Measurements from ENCODE around the gene RAP1A.
"Not testable (repeated sequence)": the region's sequence is repeated elsewhere in the genome, so short reads cannot be mapped to it uniquely, and the experiment has no call there.

Gene RAP1A

DNA sequence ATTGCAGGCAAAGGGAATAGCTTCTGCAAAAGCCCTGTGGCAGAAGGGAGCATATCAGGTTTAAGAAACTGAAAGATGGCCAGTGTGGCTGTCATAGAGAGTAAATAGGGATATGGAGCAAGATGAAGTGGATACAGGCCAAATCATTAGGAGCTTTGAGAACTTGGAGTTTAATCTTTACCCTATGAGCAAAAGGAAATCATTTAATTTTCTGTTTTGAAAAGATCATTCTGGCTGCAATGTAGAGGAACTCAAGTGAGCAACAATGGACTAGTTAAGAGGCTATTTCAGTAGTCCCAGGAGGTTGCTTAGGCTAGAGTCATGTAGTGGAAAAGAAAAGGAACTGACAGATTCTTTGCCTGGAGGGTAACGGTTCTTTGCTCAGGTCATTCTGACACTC lies 47.2 kb downstream of the RAP1A start:
- peak; percentile 1 for DNase-seq (ENCODE audit: low spot score)

DNA sequence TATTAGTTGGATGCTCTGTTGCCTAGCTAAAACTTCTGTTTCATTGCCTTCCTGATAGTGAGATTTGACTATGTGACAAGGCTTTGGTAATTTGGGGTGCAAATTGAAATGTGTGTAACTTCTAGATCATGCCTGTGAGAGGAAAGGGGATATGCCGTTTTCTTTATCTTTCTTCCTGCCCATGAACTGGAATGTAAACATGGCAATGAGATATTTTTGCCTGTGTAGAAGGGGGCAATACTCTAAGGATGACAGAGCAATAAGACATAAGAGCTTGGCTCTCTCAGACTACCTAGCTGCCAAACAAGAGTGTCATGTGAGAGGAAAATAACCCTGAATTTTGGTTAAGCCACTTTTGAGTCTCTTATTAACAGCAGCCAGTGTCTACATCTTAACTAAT lies 49.7 kb downstream of the RAP1A start:
- no peak for DNase-seq (ENCODE audit: low spot score)

- DNase-seq (ENCODE audit: low spot score): no peak
Measured at GRCh38 chr1:111671852-111672251, 52.3 kb downstream of the RAP1A start.

DNA sequence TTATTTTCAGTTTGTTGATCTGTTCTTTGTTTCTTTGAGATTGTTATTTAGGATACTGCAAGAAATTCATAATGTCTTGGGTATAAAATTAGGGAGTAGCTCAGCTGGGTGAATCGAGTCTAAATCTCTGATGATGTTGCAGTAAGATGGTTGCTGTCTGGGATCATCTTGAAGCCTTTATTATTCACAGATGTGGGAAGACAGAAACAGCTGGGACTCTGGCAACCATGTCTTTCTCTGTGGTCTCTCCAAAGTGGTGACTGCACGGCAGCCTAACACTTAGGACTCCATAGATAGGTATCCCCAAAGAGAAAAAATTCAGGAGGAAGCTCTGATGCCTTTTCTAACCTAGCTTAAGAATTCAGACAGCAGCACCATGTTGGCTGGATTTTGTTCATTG lies 52.7 kb downstream of the RAP1A start:
- no peak for DNase-seq (ENCODE audit: low spot score)

DNA sequence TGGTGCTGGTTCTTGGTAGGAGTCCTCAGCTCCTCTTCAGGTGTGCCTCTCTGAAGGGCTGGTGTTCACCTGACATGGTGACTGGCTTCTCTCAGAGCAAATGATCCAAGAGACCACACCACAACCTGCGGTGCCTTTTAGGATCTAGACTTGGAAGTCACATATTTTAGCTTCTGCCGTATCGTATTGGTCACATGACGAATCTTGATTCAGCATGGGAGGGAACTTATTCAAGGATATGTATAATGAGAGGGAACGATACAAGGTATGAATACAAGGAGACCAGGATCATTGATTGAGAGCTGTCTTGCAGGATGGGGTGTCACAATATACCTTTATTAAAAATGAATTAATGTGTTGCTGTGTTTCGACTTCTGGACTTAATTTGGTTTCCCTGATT lies 58.0 kb downstream of the RAP1A start:
- DNase-seq (ENCODE audit: low spot score): no peak

GRCh38 chr1:111679541-111679940 lies 60.0 kb downstream of the RAP1A start:
- DNase-seq (ENCODE audit: low spot score): no peak

DNA sequence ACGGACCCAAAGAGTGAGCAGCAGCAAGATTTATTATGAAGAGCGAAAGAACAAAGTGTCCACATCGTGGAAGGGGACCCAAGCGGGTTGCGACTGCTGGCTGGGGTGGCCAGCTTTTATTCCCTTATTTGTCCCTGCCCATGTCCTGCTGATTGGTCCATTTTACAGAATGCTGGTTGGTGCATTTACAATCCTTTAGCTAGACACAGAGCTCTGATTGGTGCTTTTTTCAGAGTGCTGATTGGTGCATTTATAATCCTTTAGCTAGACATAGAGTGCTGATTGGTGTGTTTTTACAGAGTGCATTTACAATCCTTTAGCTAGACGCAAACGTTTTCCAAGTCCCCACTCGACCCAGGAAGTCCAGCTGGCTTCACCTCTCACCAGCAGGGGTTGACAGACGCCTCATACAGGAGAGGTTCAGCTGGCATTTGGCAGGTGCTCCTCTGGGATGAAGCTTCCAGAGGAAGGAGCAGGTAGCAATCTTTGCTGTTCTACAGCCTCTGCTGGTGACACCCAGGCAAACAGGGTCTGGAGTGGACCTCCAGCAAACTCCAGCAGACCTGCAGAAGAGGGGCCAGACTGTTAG lies 60.7 kb downstream of the RAP1A start:
- DNase-seq (ENCODE audit: low spot score): not testable (repeated sequence)

DNA sequence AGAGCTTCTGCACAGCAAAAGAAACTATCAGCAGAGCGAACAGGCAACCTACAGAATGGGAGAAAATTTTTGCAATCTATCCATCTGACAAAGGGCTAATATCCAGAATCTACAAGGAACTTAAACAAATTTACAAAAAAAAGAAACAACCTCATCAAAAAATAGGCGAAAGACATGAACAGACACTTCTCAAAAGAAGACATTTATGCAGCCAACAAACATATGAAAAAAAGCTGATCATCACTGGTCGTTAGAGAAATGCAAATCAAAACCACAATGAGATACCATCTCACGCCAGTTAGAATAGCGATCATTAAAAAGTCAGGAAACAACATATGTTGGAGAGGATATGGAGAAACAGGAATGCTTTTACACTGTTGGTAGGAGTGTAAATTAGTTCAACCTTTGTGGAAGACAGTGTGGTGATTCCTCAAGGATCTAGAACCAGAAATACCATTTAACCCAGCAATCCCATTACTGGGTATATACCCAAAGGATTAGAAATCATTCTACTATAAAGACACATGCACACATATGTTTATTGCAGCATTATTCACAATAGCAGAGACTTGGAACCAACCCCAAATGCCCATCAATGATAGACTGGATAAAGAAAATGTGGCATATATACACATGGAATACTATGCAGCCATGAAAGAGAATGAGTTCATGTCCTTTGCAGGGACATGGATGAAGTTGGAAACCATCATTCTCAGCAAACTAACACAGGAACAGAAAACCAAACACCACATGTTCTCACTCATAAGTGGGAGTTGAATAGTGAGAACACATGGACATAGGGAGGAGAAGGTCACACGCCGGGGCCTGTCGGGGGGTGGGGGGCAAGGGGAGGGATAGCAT lies 65.9 kb downstream of the RAP1A start:
- not testable (repeated sequence) for DNase-seq (ENCODE audit: low spot score)

GRCh38 chr1:111690306-111690617 lies 70.7 kb downstream of the RAP1A start:
- DNase-seq (ENCODE audit: low spot score): peak; percentile 8

DNA sequence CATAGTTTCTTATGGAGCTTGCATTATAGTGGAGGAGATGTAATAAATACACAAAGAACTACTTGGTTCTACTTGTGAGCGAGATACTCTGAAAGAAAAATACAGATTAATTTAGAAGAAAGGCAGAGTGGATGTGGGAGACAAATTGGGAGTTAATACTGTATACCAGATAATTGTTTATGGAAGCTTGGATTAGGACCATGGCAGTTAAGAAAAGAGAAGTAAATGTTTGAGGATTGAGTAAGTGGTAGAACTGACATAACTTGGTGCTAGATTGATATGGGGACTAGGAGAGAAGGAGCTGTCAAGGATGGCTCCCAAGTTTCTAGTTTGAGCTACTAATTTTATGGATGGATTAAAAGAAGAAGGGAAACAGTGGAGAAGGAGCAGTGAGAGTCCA lies 72.3 kb downstream of the RAP1A start:
- no peak for DNase-seq (ENCODE audit: low spot score)

DNA sequence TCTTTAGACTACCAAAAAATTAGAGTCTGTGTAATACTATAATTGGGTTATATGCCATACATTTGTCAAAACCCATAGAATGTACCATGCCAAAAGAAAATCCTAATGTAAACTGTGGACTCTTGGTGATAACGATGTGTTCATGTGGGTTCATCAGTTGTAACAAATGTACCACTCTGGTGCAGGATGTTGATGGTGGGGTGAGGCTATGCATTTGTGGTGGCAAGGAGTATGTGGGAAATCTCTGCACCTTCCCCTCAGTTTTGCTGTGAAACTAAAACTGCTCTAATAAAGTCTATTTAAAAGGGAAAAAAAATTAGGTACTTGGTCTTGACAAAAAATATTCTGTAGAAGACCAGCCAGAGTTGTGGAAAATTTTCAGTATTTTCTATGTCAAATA lies 76.2 kb downstream of the RAP1A start:
- DNase-seq (ENCODE audit: low spot score): no peak

DNA sequence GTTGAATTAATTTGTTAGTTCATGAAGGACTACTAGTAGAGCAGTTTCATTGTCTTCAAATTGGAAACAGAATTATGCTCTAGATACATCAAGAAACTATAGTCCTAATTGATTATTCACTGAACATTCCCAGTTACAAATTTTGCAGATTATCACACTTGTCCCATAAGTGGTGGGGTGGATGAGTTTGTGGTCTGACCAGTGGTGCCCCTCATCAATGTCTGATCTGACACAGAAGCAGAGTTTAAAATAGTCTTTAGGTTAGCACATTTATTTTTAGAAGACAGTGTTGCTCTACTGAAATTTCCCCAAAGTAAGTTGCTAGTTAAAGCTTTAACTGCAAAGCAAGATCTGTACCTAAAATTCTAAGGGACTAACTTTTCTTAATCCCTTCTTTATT lies 76.7 kb downstream of the RAP1A start:
- no peak for DNase-seq (ENCODE audit: low spot score)

DNA sequence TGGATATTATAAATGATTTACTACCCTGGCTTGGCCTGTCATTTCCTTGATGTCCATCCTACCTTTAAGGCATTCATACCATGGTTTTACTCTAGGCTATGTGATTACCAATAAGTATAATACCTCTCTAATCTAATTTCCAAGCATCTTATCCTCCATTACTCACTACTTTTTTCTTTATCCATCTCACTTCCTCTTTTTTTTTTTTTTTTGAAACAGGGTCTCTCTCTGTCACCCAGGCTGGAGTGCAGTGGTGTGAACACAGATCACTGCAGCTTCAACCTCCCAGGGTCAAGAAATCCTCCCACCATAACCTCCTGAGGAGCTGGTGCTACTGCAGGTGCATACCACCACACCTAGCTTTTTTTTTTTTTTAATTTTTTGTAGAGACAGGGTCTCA lies 79.7 kb downstream of the RAP1A start:
- DNase-seq (ENCODE audit: low spot score): no peak

DNA sequence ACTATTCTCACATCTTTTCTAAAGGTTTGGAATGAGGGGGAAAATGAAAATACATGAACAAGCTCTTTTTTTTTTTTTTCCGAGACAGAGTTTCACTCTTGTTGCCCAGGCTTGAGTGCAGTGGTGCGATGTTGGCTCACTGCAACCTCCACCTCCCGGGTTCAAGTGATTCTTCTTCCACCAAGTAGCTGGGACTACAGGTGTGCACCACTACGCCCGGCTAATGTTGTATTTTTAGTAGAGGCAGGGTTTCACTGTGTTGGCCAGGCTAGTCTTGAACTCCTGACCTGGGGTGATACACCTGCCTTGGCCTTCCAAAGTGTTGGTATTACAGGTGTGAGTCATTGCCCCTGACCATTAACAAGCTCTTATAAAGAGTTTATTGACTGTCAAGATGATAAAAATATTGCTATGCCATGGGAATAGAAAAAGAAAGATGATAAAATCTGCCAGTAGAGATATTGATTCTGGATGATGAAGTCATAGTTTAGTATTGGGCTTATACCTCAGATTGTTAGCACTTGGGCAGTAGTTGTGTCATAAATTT lies 83.0 kb downstream of the RAP1A start:
- DNase-seq (ENCODE audit: low spot score): no peak

- DNase-seq (ENCODE audit: low spot score): no peak
Measured at GRCh38 chr1:111704240-111704639, 84.7 kb downstream of the RAP1A start.

- no peak for DNase-seq (ENCODE audit: low spot score)
Measured at GRCh38 chr1:111704776-111705175, 85.2 kb downstream of the RAP1A start.

DNA sequence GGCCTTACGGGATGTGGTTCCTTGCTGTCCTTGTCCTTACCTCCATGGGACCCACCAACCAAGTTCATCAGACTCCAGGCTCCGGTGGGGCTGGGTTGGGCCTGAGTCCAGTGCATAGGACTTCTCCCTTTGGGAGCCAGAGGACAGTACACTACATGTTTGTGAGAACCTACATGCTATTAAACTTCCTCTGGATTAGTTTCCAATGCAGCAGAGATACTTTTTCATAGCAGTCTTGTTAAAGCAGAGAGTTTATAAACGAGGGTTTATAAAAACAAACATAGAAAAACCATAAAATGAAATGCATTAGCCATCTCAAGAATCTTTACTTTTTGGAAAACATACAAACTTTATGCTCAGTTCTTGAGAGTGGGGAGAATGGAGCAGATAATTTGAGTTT lies 86.3 kb downstream of the RAP1A start:
- no peak for DNase-seq (ENCODE audit: low spot score)

- no peak for DNase-seq (ENCODE audit: low spot score)
Measured at GRCh38 chr1:111706921-111707320, 87.3 kb downstream of the RAP1A start.

DNA sequence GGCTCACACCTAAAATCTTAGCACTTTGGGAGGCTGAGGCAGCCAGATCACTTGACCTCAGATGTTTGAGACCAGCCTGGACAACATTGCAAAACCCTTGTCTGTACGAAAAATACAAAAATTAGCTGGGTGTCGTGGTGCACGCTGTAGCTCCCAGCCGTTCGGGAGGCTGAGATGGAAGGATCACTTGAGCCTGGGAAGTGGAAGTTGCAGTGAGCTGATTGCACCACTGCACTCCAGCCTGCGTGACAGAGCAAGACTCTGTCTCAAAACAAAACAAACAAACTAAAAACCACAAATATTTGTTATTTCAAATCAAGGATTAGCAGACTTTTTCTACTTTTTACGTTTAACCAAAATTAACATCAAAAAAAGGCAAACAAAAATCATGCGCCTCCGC lies 88.3 kb downstream of the RAP1A start:
- no peak for DNase-seq (ENCODE audit: low spot score)

GRCh38 chr1:111709986-111710385 lies 90.4 kb downstream of the RAP1A start:
- DNase-seq (ENCODE audit: low spot score): no peak

DNA sequence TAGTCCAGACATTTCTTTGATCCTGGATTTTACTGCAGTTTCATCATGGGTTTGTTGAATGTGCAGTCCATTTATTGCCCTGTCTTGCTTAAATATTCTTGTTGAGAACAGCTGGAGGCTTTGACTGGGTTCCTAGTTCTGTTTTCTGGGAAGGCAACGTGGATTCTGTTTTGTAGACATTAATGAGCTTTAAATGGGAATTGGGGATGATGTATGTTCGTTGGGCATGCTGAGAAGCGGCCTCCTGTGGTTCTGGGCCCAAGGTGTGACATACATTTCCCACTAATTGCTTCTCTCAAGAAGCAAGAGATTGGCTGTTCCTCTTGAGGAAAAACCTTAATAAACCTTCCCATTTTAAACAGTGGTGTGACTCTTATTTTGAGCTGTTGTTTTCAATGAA lies 96.7 kb downstream of the RAP1A start:
- DNase-seq (ENCODE audit: low spot score): no peak

DNA sequence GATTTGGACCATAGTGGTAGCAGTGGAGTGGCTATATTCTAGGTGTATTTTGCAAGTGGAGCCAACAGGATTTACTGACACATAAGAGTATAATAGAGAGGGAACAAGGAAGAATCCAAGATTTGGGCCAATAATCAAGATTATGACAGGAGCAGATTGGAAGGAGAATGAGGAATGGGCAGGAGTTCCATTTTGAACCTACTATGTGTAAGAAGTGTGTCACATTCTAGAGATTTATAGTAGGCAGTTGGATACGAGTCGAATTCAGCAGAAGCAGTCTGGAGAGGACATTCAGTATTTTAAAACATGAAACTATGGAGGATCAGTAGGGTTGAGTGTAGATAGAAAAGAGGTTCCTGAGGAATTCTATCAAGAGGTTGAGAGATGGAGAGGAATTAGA lies 97.9 kb downstream of the RAP1A start:
- DNase-seq (ENCODE audit: low spot score): no peak

- no peak for DNase-seq (ENCODE audit: low spot score)
Measured at GRCh38 chr1:111719135-111719534, 99.5 kb downstream of the RAP1A start.

GRCh38 chr1:111719674-111720132 lies 100.1 kb downstream of the RAP1A start:
- no peak for DNase-seq (ENCODE audit: low spot score)

Data from COLO829 (cell line).